Hair follicular keratinocyte (primary cell): ENCODE data around the gene CHTF18. TPM values are rescaled to one million over a fixed set of nuclear protein-coding genes. Genes with fewer than 3 reads are reported as not detected.

Experiments
- total RNA-seq: library from RNA; depleted of rRNA; stranded (reverse); fragments of >200 nt; gene quantifications from 2 replicates; pipeline ENCODE4 v1.2.3, GENCODE V29; 2015

Gene CHTF18
- total RNA-seq, result 23.5 and 26.5 TPM in 2 replicates

GRCh38 chr16:788399-789126, at the start of gene CHTF18:
CHTF18 (plus strand) TSS chr16:788620; CDS start chr16:788685, 65 bp downstream.

GRCh38 chr16:740764-741505, 47.5 kb upstream of the CHTF18 start, which contains the start of gene CIAO3:
CIAO3 (minus strand) TSS chr16:740997; CDS start chr16:740985, 12 bp downstream.

GRCh38 chr16:760545-761343, 27.7 kb upstream of the CHTF18 start, which contains the start of gene MSLN:
MSLN (plus strand) TSS chr16:760734; CDS start chr16:762681, 1,947 bp downstream.

GRCh38 chr16:787978-788398, 432 bp upstream of the CHTF18 start, which contains the start of gene RPUSD1:
RPUSD1 (minus strand) TSS chr16:788381; CDS start chr16:787737, 644 bp downstream.

GRCh38 chr16:799948-800833, 11.8 kb downstream of the CHTF18 start, which contains the start of gene GNG13:
GNG13 (minus strand) TSS chr16:800734; CDS start chr16:799077, 1,657 bp downstream.

Other genes starting within 250 kb of the CHTF18 start
- not detected in 2 replicates for gene PRR35, start 228.2 kb upstream of the CHTF18 start, total RNA-seq
- gene NHLRC4, start 221.6 kb upstream of the CHTF18 start, total RNA-seq, result 0.11 and 0.16 TPM in 2 replicates
- gene PIGQ, start 218.7 kb upstream of the CHTF18 start, total RNA-seq, result 19.8 and 27.6 TPM in 2 replicates
- 18.1 and 19.2 TPM in 2 replicates for gene RAB40C, start 198.6 kb upstream of the CHTF18 start, total RNA-seq
- gene WFIKKN1, start 157.6 kb upstream of the CHTF18 start, total RNA-seq, result 0.47 TPM in 1 of 2 replicates, not detected in the other
- 161 and 174 TPM in 2 replicates for gene METTL26, start 152.3 kb upstream of the CHTF18 start, total RNA-seq
- gene MCRIP2, start 146.8 kb upstream of the CHTF18 start, total RNA-seq, result 36.5 and 55.2 TPM in 2 replicates
- gene WDR90, start 139.3 kb upstream of the CHTF18 start, total RNA-seq, result 8.5 and 9.8 TPM in 2 replicates
- 52.0 and 72.9 TPM in 2 replicates for gene RHOT2, start 120.5 kb upstream of the CHTF18 start, total RNA-seq
- gene RHBDL1, start 112.9 kb upstream of the CHTF18 start, total RNA-seq, result 5.1 and 9.8 TPM in 2 replicates
- 216 and 264 TPM in 2 replicates for gene STUB1, start 108.2 kb upstream of the CHTF18 start, total RNA-seq
- gene JMJD8, start 104.3 kb upstream of the CHTF18 start, total RNA-seq, result 35.5 and 58.9 TPM in 2 replicates
- 9.1 and 9.4 TPM in 2 replicates for gene WDR24, start 98.2 kb upstream of the CHTF18 start, total RNA-seq
- gene FBXL16, start 82.8 kb upstream of the CHTF18 start, total RNA-seq, result 0.19 and 2.0 TPM in 2 replicates
- 119 and 198 TPM in 2 replicates for gene METRN, start 73.5 kb upstream of the CHTF18 start, total RNA-seq
- gene ANTKMT, start 67.5 kb upstream of the CHTF18 start, total RNA-seq, result 61.5 and 70.2 TPM in 2 replicates
- gene CCDC78, start 62.2 kb upstream of the CHTF18 start, total RNA-seq, result 3.6 and 3.8 TPM in 2 replicates
- 18.9 and 26.2 TPM in 2 replicates for gene HAGHL, start 61.5 kb upstream of the CHTF18 start, total RNA-seq
- 19.4 and 30.0 TPM in 2 replicates for gene CIAO3, start 47.6 kb upstream of the CHTF18 start, total RNA-seq
- 0.78 and 3.8 TPM in 2 replicates for gene MSLN, start 27.9 kb upstream of the CHTF18 start, total RNA-seq
- 29.0 and 43.2 TPM in 2 replicates for gene RPUSD1, start 239 bp upstream of the CHTF18 start, total RNA-seq
- not detected in 2 replicates for gene GNG13, start 12.1 kb downstream of the CHTF18 start, total RNA-seq
- 12.9 and 26.4 TPM in 2 replicates for gene LMF1, start 182.4 kb downstream of the CHTF18 start, total RNA-seq
- not detected in 2 replicates for gene SOX8, start 193.2 kb downstream of the CHTF18 start, total RNA-seq